Mucosa of descending colon (tissue), 3 donors: ENCODE measurements around the gene RALGAPA2. TPM values are rescaled to one million over a fixed set of nuclear protein-coding genes. Genes with fewer than 3 reads are reported as not detected.

Experiments used
- ATAC-seq: fragments of 200-7000 bp; cut with Tn5 transposase; one replicate; pipeline ENCODE4 v1.9.1; 2020; ENCODE audit warnings: mild to moderate bottlenecking, moderate library complexity
- DNase-seq, 3 donors: peaks; one replicate each; pipeline ENCODE4 v3.0.0-alpha.2; 2020
- H3K36me3 ChIP-seq: fragments of 200-600 bp; one replicate; pipeline ENCODE4 v1.8.0; 2021; ENCODE audit warnings: low read depth, mild to moderate bottlenecking
- H3K4me1 ChIP-seq: fragments of 200-600 bp; one replicate; pipeline ENCODE4 v1.8.0; 2021; ENCODE audit warnings: low read depth, mild to moderate bottlenecking
- H3K4me3 ChIP-seq: fragments of 200-600 bp; one replicate; pipeline ENCODE4 v1.8.0; 2021; ENCODE audit warnings: mild to moderate bottlenecking
- H3K9me3 ChIP-seq: fragments of 200-600 bp; one replicate; pipeline ENCODE4 v1.8.0; 2021; ENCODE audit warnings: mild to moderate bottlenecking
- CTCF ChIP-seq: fragments of 200-600 bp; IDR thresholded peaks from one replicate; pipeline ENCODE4 v1.8.0; 2022; ENCODE audit warnings: antibody characterized with exemption, mild to moderate bottlenecking
- intact Hi-C, 2 donors: fragments of 100-400 bp; cut with DNase I in 1 of 2; cut with micrococcal nuclease in 1 of 2; formaldehyde crosslinking; loops; one replicate each; pipeline versions ENCODE4 v1.11.0 to v1.11.1; 2022; cut with DNase I, micrococcal nuclease
- total RNA-seq, 3 donors: library from RNA; stranded (reverse); fragmentation: NEBNext Ultra II Directional in 2 of 3; extraction: Animal tissue kit (Norgen Biotek cat#: 25700) in 2 of 3; gene quantifications; one replicate each; pipeline versions ENCODE4 v1.2.1 to v1.2.4, GENCODE V29; 2021 to 2023
- donor health status: DM: no; HTN: no; CAD: no; lungs with moderate emphysema.
- donor health status: DM: no; HTN: no; CAD: no.
- donor health status: DM: no; HTN: yes; CAD: no.

Gene RALGAPA2
- total RNA-seq, 3 donors from 2014 or later = 46.3 to 85.9 (median 66.9) TPM

DNA sequence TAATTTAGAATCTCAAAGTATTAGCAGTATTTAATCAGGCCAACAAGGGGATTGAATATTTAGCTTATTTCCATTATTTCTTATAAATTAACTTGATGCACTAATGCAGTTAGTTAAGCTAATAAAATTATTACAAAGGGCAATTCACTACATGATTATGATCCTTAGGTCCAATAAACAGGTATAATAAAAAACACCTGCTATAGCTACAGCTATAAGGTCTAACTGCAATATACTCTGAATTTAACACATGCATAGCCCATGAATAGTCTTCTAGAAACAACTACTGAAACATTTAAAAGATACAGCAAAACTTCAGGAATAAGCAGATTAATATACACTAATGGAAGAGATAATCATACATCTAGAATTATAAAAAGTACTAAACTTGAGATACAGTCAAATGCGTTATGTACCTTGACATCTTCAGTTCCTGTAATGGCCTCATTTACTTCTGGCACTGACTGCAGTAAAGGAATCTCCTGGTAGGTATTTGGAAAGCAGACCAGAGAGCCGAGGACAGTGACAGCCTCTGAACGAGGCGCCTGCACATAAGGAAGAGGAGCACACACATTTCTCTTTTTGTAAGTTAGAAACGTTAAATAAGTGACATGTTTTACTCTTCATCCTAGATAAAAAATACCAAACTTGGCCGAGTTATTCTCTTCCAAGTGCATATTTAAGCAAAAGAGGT, 176.1 kb downstream of the RALGAPA2 start:
- ATAC-seq (peak; percentile 72), DNase-seq (peak in 1 of 3 donors; percentile 17)
- TF ChIP-seq CTCF = no peak
- no peak overlapping the region for H3K4me3 ChIP-seq
- peaks cover 7% of the 10 kb centered on the region for H3K4me1 ChIP-seq
- H3K36me3 ChIP-seq = no peaks in the 10 kb centered on the region
- intact Hi-C loops = no loop called here
- no peaks in the 10 kb centered on the region for H3K9me3 ChIP-seq

GRCh38 chr20:20535051-20535450, 177.4 kb downstream of the RALGAPA2 start:
- DNase-seq (no peak), ATAC-seq (no peak)
- TF ChIP-seq CTCF = no peak
- intact Hi-C loops = no loop called here
- Histone ChIP-seq H3K9me3 (no peaks in the 10 kb centered on the region), H3K4me3 (no peak overlapping the region), H3K36me3 (no peaks in the 10 kb centered on the region), H3K4me1 (peaks cover 7% of the 10 kb centered on the region)

GRCh38 chr20:20531283-20531682, 181.2 kb downstream of the RALGAPA2 start:
- no peaks in the 10 kb centered on the region for H3K36me3 ChIP-seq
- TF ChIP-seq CTCF = no peak
- ATAC-seq = no peak
- intact Hi-C loops = no loop called here
- no peak overlapping the region for H3K4me3 ChIP-seq
- H3K9me3 ChIP-seq = no peaks in the 10 kb centered on the region
- no peak for DNase-seq
- H3K4me1 ChIP-seq = no peaks in the 10 kb centered on the region

DNA sequence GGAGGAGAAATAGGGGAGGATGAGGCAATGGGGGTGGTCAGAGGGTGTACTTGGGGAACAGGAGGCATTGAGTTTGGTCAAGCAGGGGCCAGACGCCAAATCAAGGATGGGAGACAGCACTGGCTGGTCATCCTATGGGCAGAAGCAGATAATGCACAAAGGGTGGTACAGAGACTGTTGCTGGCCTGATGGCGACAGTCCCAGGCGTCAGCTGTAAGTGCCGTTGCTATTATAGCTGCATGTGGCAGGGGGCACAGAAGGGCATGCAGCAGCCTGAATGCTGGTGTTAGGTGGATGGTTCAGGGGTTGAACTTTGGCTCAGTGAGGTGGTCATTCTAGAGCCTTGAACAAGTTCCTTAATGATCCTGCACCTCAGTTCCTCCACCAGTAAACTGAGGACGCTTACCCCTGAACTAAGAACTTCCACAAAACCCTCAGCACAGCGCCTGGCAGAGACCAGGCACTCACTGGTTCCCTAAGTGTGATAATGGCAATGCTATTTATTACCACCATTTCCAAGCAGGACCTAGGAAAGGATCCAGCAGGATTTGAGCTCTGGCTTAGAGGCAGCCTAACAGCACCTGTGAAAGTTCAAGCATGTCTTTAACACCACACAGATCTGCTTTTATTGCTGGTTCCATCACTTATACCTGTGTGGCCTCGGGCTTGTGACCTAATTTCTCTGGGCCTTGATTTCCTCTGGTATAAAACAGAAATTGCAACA, 181.9 kb downstream of the RALGAPA2 start:
- intact Hi-C loops = no loop called here
- Histone ChIP-seq H3K4me3 (no peak overlapping the region), H3K36me3 (no peaks in the 10 kb centered on the region), H3K4me1 (no peaks in the 10 kb centered on the region), H3K9me3 (no peaks in the 10 kb centered on the region)
- no peak for TF ChIP-seq CTCF
- ATAC-seq (no peak), DNase-seq (no peak)

- Histone ChIP-seq H3K9me3 (no peaks in the 10 kb centered on the region), H3K4me3 (no peak overlapping the region), H3K4me1 (no peaks in the 10 kb centered on the region), H3K36me3 (no peaks in the 10 kb centered on the region)
- DNase-seq = no peak
- intact Hi-C loops = no loop called here
- ATAC-seq = no peak
- no peak for TF ChIP-seq CTCF
These were observed 182.8 kb downstream of the RALGAPA2 start for GRCh38 chr20:20529597-20529996.
